DMS53 (cell line): Measurements from ENCODE around the gene SMAD7.

Source experiments
- DNase-seq: peaks from one replicate; lab custom pipeline; 2025; lab: John Stamatoyannopoulos, UW

SMAD7 gene, protein sequence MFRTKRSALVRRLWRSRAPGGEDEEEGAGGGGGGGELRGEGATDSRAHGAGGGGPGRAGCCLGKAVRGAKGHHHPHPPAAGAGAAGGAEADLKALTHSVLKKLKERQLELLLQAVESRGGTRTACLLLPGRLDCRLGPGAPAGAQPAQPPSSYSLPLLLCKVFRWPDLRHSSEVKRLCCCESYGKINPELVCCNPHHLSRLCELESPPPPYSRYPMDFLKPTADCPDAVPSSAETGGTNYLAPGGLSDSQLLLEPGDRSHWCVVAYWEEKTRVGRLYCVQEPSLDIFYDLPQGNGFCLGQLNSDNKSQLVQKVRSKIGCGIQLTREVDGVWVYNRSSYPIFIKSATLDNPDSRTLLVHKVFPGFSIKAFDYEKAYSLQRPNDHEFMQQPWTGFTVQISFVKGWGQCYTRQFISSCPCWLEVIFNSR

DNA sequence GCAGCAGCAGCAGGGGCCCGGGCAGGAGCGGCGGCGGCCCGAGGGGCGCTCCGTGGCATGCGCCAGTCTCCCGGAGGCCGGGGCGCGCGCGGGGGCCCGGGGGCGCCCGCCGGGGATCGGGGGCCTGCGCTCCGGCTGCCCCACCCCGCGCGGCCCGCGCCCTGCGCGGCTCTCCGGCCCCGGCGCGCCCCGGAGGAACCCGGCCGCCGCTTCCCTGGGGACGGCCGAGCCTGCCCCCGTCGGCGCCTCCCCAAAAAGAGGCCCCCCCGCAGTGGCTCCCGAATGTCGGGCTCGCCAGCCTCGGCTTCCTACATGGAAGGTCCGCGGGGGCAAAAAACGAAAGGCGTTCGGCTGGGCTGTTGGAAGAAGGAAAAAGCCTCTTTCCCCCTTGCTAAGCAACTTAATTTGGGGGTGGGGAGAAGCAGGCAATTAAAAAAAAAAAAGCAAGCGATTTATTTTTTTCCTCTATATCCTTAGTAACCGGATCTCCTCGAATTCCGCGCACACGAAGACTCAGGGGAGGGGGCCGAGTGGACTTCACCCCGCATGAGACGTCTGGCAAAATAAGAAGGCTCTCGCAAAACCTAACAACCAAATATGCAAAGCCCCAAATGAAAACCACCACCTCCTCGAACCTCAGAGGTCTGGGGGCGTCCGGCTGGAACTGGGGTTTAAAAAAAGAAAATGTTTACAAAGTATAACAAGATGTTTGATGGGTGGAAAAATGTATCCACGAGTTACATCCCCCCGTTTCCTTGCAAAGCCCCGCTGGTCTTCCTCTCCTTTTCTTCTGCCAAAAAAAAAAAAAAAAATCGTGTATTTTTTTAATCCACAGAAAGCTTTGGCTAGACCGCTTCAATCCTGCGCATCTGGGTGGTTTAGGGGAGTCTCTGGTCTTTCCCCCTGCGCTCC, at the start of gene SMAD7:
Gene SMAD7 (minus strand): TSS at position 430 of the 912 bp plus-strand sequence. CDS start 541 bp downstream, outside the sequence.
- DNase-seq: peak; percentile 67

DNA sequence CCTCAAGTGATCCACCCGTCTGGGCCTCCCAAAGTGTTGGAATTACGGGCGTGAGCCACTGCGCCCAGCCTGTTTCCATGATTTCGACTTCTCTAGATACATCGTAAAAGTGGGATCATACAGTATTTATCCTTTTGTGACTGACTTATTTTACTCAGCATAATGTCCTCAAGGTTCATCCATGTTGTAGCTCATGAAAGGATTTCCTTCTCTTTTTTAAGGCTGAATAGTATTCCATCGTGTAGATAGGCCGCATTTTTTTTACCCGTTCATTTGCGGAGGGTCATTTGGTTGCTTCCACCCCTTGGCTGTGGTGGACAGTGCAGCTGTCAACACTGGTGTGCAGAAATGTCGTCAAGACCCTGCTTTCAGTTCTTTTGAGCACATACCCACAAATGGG, 48.8 kb upstream of the SMAD7 start:
- DNase-seq: no peak

DNA sequence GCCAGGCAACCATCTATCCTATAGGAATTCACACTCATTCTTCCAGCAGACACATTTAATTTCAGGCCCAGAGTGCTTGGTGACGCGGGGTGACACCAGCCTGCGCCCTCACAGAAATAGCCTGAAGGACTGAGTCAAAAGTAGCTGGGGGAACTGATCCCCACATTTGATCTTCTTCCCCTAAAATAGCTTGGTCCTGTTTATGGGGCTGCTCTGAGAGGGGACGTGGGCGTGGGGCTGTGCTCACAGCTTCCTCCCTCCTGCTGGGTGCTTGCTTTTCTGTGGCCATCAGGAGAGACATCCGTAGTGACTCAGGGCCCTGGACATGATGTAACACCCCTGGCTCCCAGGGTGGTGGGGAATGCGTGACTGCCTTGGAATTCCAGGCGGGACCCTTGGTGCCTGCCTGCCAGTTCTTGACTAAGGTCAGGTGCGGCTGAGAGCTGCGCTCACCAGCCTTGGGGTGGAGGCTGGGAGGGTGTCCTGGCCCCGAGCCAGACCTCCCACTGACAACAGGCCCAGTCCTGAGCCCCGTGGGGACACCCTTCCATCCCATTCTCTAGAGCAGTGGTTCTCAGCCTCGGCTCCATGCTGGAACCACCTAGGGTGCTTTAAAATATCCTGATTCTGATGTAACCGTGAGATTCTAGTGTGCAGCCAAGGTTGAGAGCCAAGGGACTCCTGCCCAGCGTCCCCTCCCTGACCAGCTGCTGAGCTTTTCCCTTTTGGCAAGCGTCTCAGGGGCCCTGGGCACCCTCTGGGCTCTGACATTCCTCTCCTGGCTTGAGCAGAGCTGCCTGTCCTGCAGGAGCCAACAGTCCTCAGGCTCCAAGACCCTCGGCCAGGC, 47.4 kb upstream of the SMAD7 start:
- peak; percentile 51 for DNase-seq

DNA sequence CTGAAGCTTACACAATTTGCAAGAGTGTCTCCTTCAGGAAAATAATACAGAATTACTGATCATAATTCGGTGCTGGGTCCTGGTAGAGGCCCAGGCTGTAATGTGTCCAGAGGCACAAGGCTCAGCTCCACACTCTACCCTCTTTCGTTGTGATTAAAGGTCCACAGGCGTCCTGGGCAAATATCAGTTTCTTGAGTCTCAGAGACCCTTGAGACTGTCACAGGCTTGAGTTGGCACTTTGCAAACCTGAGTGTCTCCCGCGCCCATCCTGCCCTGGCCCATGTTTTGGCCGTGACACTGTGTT, 46.9 kb upstream of the SMAD7 start:
- DNase-seq: peak; percentile 60

DNA sequence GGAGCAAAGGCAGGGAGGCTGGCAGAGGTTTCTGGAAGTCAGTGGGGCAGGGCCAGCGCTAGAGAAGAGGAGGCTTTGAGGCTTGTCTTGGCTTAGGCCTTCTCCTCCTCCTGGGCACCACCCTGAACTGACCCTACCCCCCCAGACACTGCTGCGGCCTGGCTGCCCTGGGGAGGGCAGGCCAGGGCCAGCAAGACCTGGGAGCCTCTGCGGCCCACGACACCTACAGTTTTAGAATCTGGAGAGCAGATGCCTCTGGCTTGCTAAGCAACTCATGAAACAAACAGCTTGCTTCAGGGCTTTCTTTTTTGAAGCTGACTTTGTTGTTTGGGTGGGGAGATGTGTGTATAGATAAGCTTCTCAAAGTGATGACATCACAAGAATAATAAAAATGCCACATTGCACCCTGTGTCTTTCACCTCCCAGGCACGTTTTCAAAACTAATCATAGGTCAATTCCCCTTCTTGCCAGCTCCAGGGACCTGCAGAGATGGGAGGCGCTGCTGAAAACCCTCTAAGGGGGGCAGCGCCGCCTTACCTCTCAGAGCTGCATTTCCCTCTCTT, 46.2 kb upstream of the SMAD7 start:
- DNase-seq: peak; percentile 51

DNA sequence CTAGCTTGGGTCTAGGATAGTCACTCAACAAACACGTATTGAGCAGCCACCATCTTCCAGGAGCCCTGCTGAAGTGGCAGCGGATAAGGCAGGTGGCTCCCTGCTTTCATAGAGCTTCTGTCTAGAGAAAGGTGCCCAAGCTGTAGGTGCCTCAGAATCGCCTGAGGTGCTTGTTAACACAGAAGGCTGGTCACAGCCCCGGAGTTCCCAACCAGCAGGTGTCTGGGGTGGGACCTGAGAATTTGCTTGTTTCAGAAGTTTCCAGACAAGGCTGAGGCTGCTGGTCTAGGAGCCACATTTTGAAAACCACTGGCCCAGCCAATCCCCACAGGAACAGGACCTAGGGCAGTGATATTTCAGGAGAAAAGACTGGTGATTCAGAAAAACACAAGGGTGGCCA, 45.3 kb upstream of the SMAD7 start:
- DNase-seq: no peak

DNA sequence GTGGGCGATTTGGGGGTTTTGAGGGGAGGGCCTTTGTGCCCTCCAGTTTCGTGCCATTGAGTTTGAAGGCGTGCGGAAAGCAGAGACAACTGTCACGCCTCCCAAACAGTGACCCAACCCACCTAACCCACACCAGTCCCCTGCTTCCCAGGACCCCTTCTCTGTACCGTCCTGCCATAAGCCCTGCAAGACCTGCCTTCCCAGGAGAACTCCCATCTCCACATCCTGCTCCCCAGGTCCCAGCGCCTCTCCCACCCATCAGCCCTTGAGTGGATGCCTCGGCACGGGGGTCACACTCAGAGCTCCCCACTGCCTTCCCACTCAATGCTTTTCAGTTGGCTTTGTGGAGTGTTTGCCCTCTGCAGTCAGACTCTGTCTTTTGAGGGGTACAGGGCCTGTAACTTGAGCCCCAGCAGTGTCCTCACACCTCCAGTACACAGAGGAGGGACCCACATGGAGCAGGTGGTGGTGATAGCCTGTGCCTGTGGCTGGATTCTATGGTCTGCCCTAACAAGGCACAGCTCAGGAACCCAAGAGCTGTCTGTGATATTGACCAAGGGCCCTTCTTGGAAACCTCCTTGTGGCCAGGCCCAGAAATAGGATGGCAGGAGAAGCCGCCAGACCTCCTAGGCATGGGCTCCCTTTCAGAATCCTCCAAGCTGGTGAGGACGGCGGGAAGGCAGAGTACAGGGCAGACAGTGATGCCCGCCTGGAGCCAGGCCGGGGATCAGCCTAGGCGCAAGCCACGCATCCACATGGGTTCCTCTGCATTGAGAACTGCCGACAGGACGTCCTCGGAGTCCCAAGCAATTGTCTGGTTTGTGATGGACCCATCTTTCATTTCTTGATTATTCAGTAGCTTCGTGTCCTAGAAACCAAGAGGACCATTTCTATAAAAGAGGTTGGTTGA, 44.4 kb upstream of the SMAD7 start:
- no peak for DNase-seq

DNA sequence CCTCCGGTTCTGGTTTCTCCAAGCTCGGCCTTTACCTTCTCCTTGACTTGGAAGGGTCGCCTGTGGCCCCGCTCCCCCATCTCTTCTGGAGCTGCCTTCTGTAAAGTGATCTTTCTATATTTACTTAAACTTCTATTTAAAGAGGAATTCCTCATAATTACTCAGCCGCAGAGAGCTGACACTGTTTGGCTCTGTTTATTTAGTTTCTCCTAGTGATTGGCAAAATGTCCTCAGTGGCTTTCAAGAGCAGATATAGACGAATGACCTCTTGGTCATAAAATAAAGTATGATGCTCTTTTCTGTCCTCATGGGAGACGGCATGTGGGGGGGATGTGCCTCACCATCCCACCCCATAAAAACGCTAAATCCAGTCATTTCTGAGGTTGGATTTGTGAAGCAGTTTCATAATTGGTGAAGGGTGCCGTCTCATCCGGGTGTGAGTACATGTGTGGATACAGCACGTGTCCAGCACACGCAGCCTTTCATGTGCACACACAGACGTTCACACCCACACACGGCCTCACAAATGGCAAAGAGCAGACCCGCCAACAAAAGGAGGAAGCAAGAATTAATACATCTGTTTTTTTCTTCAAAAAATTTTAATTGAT, 43.4 kb upstream of the SMAD7 start:
- peak; percentile 91 for DNase-seq

DNA sequence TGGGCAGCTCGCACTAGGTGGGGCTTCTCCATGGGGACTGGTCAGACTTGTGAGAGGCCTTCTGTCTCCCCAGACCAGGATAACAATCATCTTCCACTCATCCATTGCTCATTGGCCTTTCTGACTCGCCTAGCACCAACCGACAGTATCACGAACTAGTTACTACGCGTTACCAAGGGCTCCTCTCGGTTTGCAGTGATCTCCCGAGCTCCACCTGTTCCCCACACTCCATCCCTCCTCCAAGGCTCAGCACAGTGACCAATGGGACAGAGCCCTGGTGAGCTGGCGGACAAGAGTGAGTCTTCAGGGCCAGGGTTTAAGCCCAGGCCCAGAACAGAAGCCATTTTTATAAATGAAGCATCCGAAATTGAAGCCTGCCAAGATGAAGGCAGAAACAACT, 42.8 kb upstream of the SMAD7 start:
- peak; percentile 65 for DNase-seq

DNA sequence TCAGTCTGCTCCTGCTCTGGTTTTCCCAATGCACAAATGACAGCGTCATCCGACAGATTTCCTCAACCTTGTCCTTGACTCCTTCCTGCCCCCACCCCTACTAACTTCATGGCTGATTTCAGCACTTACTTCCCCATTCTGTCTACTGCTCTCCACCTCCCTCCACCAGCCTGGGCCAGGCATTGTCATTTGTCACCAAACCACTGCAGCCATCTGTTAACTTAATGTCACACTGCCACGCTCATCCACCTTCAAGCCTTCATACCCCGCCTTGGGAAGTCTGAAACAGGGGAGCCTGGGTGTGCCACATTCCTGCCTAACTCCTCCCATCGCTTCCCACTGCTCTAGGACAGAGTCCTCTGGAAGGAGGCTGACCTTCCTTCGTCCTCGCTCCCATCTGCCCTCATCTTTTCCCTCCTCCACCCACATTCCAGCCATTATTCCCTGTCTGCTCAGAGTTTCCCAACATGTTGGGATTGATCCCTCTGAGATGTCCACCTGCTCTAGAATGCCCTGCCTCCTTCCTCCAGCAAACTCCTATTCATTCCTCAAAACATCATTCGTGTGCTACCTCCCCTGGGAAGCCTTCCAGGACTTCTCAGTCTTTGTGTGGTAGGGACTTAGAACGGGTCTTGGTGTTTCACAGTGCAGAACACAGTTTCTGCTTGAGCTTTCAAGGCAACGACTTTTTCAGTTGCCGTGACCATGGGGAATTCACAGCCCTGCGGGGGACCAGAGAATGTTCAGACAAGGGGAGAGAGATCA, 42.2 kb upstream of the SMAD7 start:
- DNase-seq: no peak

DNA sequence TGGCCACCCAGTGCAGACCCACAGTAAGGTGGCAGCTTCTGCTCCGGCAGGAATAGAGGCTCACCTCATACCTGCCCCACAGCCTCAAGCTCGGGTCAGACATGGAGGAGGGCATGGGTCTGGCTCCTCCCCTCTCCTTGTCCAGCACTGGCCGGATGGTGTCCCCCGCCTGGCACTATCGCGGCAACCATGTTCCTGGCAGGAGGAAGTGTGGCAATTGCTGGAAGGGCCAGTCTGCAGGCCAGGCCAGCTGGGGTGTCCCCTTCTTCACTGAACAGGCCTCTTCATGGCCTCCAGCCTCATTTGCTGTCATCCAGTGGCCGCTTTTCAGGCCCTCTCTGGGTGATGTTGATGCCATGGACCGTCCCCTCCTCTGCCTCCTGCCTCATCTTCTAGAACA, 41.4 kb upstream of the SMAD7 start:
- DNase-seq: no peak

DNA sequence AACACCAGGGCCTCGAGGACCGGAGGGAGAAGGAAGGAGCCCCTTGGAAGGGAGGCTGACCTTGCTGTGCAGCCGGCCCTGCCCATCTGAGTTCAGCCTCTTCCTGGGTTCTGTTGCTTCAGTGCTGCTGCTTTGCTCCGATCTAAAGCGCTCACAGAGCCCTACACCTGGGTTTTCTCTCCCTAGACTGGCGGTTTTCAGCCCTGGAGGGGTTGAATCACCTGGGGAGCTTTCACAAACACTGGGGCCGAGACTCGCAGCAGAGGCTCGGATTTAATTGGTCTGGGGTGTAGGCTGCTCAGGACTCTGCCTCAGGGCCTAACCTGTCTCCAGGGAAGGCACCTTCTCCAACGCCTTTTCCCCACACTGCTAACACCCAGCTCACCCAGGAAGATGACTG, 40.9 kb upstream of the SMAD7 start:
- no peak for DNase-seq

DNA sequence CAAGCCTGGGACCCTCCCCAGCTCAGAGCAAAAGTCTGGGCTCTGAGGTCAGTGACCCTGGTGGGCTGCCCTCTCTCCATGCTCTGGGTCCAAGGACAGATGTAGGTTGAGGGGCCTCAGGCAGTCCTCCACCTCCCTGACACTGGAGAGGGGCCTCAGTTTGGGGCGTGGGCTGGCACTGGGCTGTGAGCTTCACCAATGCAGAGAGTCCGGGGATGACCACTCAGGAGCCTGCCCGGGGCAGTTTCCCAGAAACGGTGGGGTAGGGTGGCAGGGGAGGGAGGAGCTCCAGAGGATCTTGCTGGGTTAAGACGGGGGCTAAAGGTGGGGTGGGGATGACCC, 40.5 kb upstream of the SMAD7 start:
- DNase-seq: no peak

DNA sequence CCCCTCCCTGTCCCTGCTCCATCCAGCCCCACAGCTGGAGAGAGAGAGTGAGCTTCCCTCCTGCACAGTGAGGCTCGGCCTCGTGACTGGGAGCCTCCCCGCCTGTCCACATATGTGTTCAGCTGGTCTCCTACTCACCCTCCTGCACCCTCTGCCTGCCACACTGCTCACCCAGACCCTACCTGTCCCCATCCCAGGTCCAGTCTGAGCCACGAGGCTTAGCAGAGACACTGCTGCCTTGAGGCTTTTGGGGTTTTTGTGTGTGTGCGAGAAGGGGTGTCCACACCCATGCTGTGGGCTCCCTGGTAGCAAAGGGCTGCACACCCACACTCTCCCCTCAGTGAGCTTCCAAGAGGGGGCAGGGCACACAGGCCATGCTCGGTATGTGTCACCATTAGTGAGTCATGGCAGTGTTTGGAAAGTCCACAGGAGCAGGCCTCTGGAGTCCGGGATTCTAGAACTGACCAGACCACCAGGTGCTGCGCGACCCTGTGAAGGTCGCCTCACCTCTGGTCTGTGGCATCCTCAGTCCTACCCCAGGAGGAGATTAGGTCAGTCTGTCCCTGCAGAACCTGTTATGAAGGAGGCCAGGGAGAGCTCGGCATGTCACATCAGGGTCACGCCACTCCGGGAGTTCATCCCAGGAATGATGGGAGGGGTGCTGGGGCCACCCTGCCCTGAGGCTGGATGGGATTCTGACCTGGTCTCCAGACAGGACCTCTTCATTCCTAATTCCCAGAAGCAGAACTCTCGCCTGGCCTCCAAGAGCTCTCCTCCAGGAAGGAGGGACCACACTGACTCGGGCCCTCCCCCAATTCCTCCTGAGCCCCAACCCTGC, 39.9 kb upstream of the SMAD7 start:
- DNase-seq: peak; percentile 73

DNA sequence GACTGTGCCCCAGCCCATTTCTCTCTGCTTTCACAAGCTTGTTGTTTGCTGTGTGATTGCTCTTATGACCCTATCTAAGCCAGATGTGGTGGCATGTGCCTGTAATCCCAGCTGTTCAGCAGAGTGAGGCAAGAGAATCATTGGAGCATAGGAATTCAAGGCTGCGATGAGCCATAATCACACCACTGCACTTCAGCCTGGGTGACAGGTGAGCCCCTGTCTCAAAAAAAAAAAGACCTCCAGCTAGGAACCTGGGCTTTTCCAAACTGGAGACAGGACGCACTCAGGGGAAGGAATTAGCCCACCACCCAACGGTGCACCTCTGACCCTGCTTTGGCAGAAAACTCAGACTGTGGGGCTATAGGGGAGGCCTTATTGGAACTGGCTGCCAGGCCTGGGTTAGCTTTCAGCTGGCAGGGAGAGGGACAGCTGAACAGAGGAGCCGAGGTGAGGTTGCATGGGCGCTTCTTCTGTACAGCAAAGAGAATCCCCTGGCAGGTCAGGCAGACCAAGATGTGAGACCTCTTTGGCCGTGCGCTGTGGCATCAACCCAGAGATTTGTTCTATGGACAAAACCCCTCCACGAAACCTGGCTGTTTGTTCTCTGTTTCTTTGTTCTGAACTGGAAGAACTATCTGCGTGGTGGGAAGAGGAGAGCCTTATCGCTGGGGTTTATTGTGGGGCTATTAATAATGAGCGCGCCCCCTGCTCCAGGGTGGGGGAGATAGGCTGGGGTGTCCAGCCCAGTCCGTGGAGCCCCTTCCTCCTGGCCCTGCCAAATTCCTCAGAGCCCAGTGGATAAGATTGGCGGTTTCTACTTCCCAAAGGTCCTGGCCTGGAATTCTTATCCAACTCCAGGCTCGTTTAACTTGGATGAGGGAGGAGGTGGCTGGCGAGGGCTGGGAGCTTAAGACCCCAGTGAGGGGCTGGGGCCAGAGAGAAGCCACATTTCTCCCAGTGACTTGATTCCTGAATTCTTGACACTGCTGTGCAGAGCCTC, 38.8 kb upstream of the SMAD7 start:
- DNase-seq: no peak

DNA sequence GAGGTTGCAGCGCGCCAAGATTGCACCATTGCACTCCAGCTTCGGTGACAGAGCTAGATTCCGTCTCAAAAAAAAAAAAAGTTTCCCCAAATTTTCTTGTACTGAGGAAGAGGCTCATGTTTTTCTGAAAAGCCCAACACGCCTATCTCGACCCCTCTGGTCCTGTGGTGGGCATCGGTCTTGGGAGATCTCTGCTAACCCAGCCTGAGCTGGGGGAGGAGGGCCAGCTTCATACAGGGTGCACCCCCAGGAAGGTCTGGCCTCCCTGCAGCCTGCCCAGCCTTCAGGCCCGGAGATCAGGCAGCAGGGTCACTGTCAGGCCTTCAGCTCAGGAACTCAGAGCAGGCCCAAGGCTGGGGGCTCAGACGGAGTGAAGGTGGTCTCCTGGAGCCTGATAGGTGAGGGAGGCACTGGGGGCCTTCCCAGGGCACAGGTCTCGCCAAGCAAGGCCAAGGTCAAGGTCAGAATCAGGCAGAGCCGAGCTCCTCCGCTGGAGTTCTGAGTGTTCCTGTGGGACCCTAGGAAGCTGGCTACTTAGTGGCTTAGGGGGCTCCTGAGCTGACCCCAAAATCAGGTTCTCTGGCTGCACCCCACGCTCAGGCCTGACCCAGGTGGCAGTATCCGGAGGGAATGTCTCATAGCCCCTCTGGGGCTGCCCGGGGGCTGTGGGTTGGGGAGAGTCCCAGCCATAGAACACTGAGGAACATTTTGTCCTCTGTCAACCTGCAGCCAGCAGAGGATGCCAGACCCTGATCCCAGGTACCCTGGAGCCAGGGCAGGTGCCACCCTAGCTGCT, 37.9 kb upstream of the SMAD7 start:
- DNase-seq: no peak

DNA sequence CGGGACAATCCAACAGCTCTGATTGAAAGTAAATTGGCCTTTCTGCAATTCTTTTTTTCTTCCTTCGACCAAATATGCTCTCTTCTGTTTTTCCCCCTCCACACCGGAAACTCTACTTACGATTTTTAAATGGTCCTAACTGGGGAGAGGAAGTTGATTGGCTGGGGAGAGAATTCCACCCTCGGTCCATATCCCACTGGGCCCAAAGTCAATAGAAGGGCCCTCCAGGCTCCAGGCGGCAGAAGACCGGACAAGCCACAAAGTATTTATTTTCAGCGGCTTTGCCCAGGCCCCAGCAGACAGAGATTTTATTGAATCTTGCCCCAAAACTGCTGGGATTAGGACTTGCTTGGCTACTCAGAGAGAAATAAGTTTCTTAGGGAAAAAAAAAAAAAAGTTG, 37.1 kb upstream of the SMAD7 start:
- no peak for DNase-seq
